Fibroblast of lung (primary cell): ENCODE results near the gene CHST9. TPM values are rescaled to one million over a fixed set of nuclear protein-coding genes. Genes with fewer than 3 reads are reported as not detected.

ENCODE experiments used
- DNase-seq, 2 donors: peaks; one replicate each; pipeline versions ENCODE4 v3.0.0 to v3.0.0-alpha.2; 2010; ENCODE audit warnings: low read depth in 2 of 2
- H2AFZ ChIP-seq: 2 replicates; pipeline ENCODE4 v1.5.1; 2012; ENCODE audit warnings: low read length, control low read depth, inconsistent platforms
- H3K27ac ChIP-seq: 2 replicates; pipeline ENCODE4 v1.5.1; 2011; ENCODE audit warnings: low read length, control low read depth; ENCODE audit not compliant: insufficient read depth
- H3K27me3 ChIP-seq: 2 replicates; pipeline ENCODE4 v1.5.1; 2011; ENCODE audit warnings: mild to moderate bottlenecking, low read length; ENCODE audit not compliant: control insufficient read depth, insufficient read depth
- H3K36me3 ChIP-seq: 2 replicates; pipeline ENCODE4 v1.5.1; 2011; ENCODE audit warnings: low read length; ENCODE audit not compliant: control insufficient read depth, insufficient read depth
- H3K4me1 ChIP-seq: 2 replicates; pipeline ENCODE4 v1.5.1; 2011; ENCODE audit warnings: low read length; ENCODE audit not compliant: control insufficient read depth, insufficient read depth; ENCODE audit errors: extremely low read depth
- H3K4me2 ChIP-seq: 2 replicates; pipeline ENCODE4 v1.5.1; 2011; ENCODE audit warnings: low read length, control low read depth; ENCODE audit not compliant: insufficient read depth; ENCODE audit errors: extremely low read depth
- H3K4me3 ChIP-seq, 4 experiments: fragments of 200-600 bp in 1 of 4; sonication (generic) in 1 of 4; replicated peaks in 1 of 4; 2 replicates each; pipeline ENCODE4 v1.5.1; 2011 to 2016; ENCODE audit warnings: low read length in 4 of 4, low read depth in 3 of 4, mild to moderate bottlenecking in 3 of 4, control low read depth in 2 of 4, inconsistent platforms in 1 of 4, mixed read lengths in 1 of 4; ENCODE audit not compliant: insufficient read depth in 1 of 4; ENCODE audit errors: control extremely low read depth in 1 of 4
- H3K79me2 ChIP-seq: 2 replicates; pipeline ENCODE4 v1.5.1; 2012; ENCODE audit warnings: mild to moderate bottlenecking, low read length, inconsistent platforms; ENCODE audit not compliant: control insufficient read depth, insufficient read depth
- H3K9ac ChIP-seq: 2 replicates; pipeline ENCODE4 v1.5.1; 2011; ENCODE audit warnings: mild to moderate bottlenecking, low read length, control low read depth; ENCODE audit not compliant: insufficient read depth
- H3K9me3 ChIP-seq: 2 replicates; pipeline ENCODE4 v1.5.1; 2012; ENCODE audit warnings: low read depth, low read length; ENCODE audit not compliant: control insufficient read depth, insufficient read depth
- H4K20me1 ChIP-seq: 2 replicates; pipeline ENCODE4 v1.5.1; 2011; ENCODE audit warnings: low read length; ENCODE audit not compliant: control insufficient read depth, insufficient read depth; ENCODE audit errors: extremely low read depth
- EZH2 ChIP-seq: IDR thresholded peaks from 2 replicates; pipeline ENCODE4 v1.5.1; 2012; ENCODE audit warnings: low read length, control low read depth, mild to moderate bottlenecking; ENCODE audit errors: missing control alignments
- polyA plus RNA-seq, 2 donors: library from polyadenylated mRNA; depleted of rRNA in 1 of 2; stranded (reverse) in 1 of 2; unstranded in 1 of 2; fragments of >200 nt; gene quantifications; 2 replicates each; pipeline ENCODE4 v1.2.1, GENCODE V29; 2011 to 2012; ENCODE audit warnings: missing spikeins in 1 of 2
- total RNA-seq: library from RNA; depleted of rRNA; stranded (reverse); fragments of >200 nt; gene quantifications from 2 replicates; pipeline ENCODE4 v1.2.1, GENCODE V29; 2014
- TF ChIP-seq, protein P1 (sequence below), 2 donors: IDR thresholded peaks in 1 of 2; conservative IDR thresholded peaks in 1 of 2; 1 replicate in 1 of 2; 2 replicates in 1 of 2; pipeline ENCODE4 v1.5.1; 2011 to 2012; ENCODE audit warnings: low read length in 2 of 2, control low read depth in 1 of 2, inconsistent platforms in 1 of 2, low read depth in 1 of 2, mild to moderate bottlenecking in 1 of 2

Gene CHST9
- total and polyA plus RNA-seq, 2 donors (not counting 1 experiment from before 2014, with no cell fraction given): not detected

DNA sequence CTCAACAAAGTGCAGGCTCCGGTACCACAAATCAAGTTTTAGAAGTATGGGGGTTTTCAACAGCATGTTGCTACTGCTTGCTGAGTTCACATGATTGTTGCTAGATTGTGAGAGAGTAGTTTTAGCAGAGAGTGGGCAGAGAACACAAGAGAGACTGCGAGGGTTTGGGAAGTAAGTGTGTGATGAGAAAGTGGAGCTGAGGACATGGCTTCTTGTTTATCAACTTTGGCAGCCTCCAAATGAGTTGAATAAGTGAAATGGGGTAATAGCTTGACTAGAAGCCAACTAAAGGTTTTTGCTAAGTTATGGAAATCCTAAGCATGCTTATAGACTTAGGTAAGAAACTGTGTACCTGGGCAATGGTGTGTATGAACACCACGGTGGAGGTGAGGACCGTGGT lies 135.1 kb downstream of the CHST9 start:
- TF ChIP-seq, protein P1, sequence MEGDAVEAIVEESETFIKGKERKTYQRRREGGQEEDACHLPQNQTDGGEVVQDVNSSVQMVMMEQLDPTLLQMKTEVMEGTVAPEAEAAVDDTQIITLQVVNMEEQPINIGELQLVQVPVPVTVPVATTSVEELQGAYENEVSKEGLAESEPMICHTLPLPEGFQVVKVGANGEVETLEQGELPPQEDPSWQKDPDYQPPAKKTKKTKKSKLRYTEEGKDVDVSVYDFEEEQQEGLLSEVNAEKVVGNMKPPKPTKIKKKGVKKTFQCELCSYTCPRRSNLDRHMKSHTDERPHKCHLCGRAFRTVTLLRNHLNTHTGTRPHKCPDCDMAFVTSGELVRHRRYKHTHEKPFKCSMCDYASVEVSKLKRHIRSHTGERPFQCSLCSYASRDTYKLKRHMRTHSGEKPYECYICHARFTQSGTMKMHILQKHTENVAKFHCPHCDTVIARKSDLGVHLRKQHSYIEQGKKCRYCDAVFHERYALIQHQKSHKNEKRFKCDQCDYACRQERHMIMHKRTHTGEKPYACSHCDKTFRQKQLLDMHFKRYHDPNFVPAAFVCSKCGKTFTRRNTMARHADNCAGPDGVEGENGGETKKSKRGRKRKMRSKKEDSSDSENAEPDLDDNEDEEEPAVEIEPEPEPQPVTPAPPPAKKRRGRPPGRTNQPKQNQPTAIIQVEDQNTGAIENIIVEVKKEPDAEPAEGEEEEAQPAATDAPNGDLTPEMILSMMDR (conservative IDR thresholded peaks at IDR 0.05 in 1 of 2, IDR thresholded peaks at IDR 0.05 in 1 of 2; ENCODE audit: low read depth in 1 of 2, low read length in 2 of 2): no peak
- no peak for TF ChIP-seq EZH2
- no peak for DNase-seq
- H3K9me3 ChIP-seq: no peaks in the 10 kb centered on the region
- H4K20me1 ChIP-seq: no peaks in the 10 kb centered on the region
- no peaks in the 10 kb centered on the region for H3K79me2 ChIP-seq
- H3K4me2 ChIP-seq: no peak overlapping the region
- H3K4me1 ChIP-seq: no peaks in the 10 kb centered on the region
- no peaks in the 10 kb centered on the region for H3K36me3 ChIP-seq
- no peak overlapping the region for H3K9ac ChIP-seq
- no peaks in the 10 kb centered on the region for H3K27me3 ChIP-seq
- no peak overlapping the region for H3K27ac ChIP-seq
- H2AFZ ChIP-seq: no peak overlapping the region
- no peak overlapping the region for H3K4me3 ChIP-seq

DNA sequence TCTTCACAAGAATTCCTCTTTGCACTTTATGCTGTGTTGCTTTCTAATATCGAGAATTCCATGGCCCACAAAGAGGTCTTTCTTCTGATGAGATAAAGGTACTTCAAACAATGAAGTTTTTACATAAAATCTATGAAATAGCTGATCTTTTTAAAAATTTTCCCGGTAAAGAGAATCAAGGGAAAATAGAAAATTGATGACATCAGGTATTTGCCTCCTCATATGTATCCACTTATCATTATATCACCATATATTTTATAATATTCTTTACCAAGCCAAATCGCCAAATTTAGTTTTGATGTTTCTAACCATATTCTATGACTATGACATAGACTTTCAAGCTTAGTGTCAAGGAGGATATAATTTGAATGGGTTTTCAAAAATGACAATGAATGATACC lies 139.8 kb downstream of the CHST9 start:
- DNase-seq: no peak
- no peak overlapping the region for H2AFZ ChIP-seq
- no peak for TF ChIP-seq EZH2
- TF ChIP-seq, protein P1 (conservative IDR thresholded peaks at IDR 0.05 in 1 of 2, IDR thresholded peaks at IDR 0.05 in 1 of 2; ENCODE audit: low read depth in 1 of 2, low read length in 2 of 2): no peak
- no peaks in the 10 kb centered on the region for H3K79me2 ChIP-seq
- H3K27me3 ChIP-seq: no peaks in the 10 kb centered on the region
- no peak overlapping the region for H3K4me2 ChIP-seq
- no peak overlapping the region for H3K27ac ChIP-seq
- H3K9me3 ChIP-seq: no peaks in the 10 kb centered on the region
- no peak overlapping the region for H3K4me3 ChIP-seq
- no peaks in the 10 kb centered on the region for H4K20me1 ChIP-seq
- no peaks in the 10 kb centered on the region for H3K4me1 ChIP-seq
- no peaks in the 10 kb centered on the region for H3K36me3 ChIP-seq
- H3K9ac ChIP-seq: no peak overlapping the region

DNA sequence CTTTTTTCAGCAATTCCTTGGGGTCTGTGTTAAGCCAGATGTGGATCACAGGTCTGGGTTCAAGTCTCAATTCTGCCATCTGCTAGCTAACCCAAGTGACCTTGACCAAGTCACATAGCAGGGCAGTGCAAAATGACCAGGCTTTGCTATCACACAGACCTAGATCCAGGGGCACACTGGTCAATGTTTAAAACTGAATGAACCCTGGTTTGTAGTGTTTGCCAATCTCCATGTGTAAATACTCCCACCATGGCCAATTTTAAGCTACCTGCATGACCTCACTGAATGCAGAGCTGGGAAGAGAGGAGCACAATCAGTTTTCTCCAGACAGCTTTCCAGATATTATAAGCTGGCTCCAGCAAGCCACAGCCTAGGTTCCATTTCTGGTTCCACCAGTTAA lies 142.9 kb downstream of the CHST9 start:
- no peak overlapping the region for H3K9ac ChIP-seq
- no peak overlapping the region for H3K27ac ChIP-seq
- no peaks in the 10 kb centered on the region for H3K9me3 ChIP-seq
- no peak overlapping the region for H3K4me3 ChIP-seq
- H4K20me1 ChIP-seq: no peaks in the 10 kb centered on the region
- H3K4me1 ChIP-seq: no peaks in the 10 kb centered on the region
- no peak for TF ChIP-seq EZH2
- TF ChIP-seq, protein P1 (conservative IDR thresholded peaks at IDR 0.05 in 1 of 2, IDR thresholded peaks at IDR 0.05 in 1 of 2; ENCODE audit: low read depth in 1 of 2, low read length in 2 of 2): no peak
- no peaks in the 10 kb centered on the region for H3K36me3 ChIP-seq
- no peak overlapping the region for H2AFZ ChIP-seq
- H3K27me3 ChIP-seq: no peaks in the 10 kb centered on the region
- H3K4me2 ChIP-seq: no peak overlapping the region
- H3K79me2 ChIP-seq: no peaks in the 10 kb centered on the region
- no peak for DNase-seq
